OCI-LY3 (cell line): Measurements from ENCODE around the gene RBSN.

ENCODE experiments used
- H2AFZ ChIP-seq: fragments of 200-600, 300-600 bp; shearing (Covaris generic); 2 replicates; pipeline ENCODE4 v1.6.0; 2014; ENCODE audit warnings: antibody characterized with exemption, low read depth, low read length
- H3K27ac ChIP-seq: fragments of 200-600, 300-600 bp; sonication (generic); 2 replicates; pipeline ENCODE4 v1.5.1; 2014; ENCODE audit warnings: mild to moderate bottlenecking, low read length, moderate library complexity, mixed read lengths
- H3K27me3 ChIP-seq: fragments of 200-600, 300-600 bp; sonication (generic); 2 replicates; pipeline ENCODE4 v1.6.1; 2014; ENCODE audit warnings: low read depth, low read length, mixed read lengths
- H3K36me3 ChIP-seq: fragments of 200-600, 300-600 bp; sonication (generic); replicated peaks from 2 replicates; pipeline ENCODE3; 2014; ENCODE audit warnings: low read depth, low read length, mixed read lengths
- H3K4me1 ChIP-seq: fragments of 300-600, 200-600 bp; sonication (generic); 2 replicates; pipeline ENCODE4 v1.6.1; 2014; ENCODE audit warnings: low read length, mixed read lengths
- H3K4me2 ChIP-seq: fragments of 200-600, 300-600 bp; sonication (generic); 2 replicates; pipeline ENCODE4 v1.6.1; 2014; ENCODE audit warnings: low read length, mixed read lengths
- H3K4me3 ChIP-seq: fragments of 300-600, 200-600 bp; sonication (generic); 2 replicates; pipeline ENCODE4 v1.5.1; 2014; ENCODE audit warnings: antibody characterized with exemption, mild to moderate bottlenecking, low read length, moderate library complexity
- H3K79me2 ChIP-seq: fragments of 300-600, 200-600 bp; shearing (Covaris generic); 2 replicates; pipeline ENCODE4 v1.6.1; 2014; ENCODE audit warnings: mild to moderate bottlenecking, low read length, mixed read lengths
- H3K9ac ChIP-seq: fragments of 300-600, 200-600 bp; shearing (Covaris generic); 2 replicates; pipeline ENCODE4 v1.6.0; 2014; ENCODE audit warnings: mild to moderate bottlenecking, low read length, moderate library complexity
- H3K9me3 ChIP-seq: fragments of 200-600, 300-600 bp; shearing (Covaris generic); 2 replicates; pipeline ENCODE4 v1.6.1; 2014; ENCODE audit warnings: low read length, mixed read lengths; ENCODE audit not compliant: insufficient read depth
- H4K20me1 ChIP-seq: fragments of 200-600, 300-600 bp; sonication (generic); 2 replicates; pipeline ENCODE4 v1.6.1; 2016; ENCODE audit warnings: low read length, mixed read lengths; ENCODE audit not compliant: insufficient read depth
- EZH2phosphoT487 ChIP-seq: fragments of 200-600 bp; shearing (Covaris generic); IDR thresholded peaks from 2 replicates; pipeline ENCODE4 v1.6.1; 2018; ENCODE audit warnings: antibody characterized with exemption, mixed run types, low read depth
- TF ChIP-seq, protein P1 (sequence below): fragments of 200-600, 300-600 bp; sonication (generic); IDR thresholded peaks from 2 replicates; pipeline ENCODE4 v1.5.1; 2014; ENCODE audit warnings: antibody characterized with exemption, low read length, low read depth

Gene RBSN

DNA sequence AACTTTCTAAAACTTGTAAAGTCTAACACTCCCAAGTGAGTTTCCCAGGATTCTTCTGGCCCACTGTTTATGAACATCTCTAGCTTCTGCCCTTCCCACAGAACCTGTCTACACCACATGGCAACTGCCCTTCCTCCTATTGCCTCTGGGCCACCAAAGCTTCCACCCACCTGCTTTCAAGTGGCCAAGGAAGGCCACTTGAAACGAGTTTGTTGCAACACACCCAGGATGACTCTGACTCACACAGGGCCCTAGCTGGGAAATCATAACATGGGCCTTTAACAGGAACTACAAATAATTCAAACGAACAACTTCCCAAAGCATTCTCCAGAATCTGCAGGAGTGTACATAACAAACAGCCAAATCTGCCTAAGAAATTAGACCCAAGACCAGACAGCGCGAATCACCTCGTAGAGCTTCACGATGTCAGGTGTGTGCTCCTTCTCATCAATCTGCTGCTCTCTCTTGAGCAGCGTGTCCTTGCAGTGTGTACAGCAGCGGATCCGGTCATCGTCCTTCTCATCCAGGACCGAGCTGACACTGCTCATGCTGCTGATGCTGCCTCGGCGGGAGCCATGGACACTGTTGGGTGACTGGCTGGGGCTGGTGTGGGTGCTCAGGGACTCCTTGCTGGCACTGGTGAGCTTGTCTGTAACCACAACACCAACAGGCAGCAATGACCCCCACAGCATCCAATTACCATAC, 16.8 kb downstream of the RBSN start:
- Histone ChIP-seq H3K27me3 (no peaks in the 10 kb centered on the region), H3K27ac (no peak overlapping the region), H3K4me1 (no peaks in the 10 kb centered on the region), H3K9me3 (no peaks in the 10 kb centered on the region), H3K36me3 (peaks cover 85% of the 10 kb centered on the region), H3K4me3 (no peak overlapping the region), H3K9ac (no peak overlapping the region), H2AFZ (no peak overlapping the region), H3K4me2 (no peak overlapping the region), H4K20me1 (0 out of 2 replicates have a peak, but pooled peaks cover 4% of the 10 kb centered on the region), H3K79me2 (no peaks in the 10 kb centered on the region)
- TF ChIP-seq, protein P1, sequence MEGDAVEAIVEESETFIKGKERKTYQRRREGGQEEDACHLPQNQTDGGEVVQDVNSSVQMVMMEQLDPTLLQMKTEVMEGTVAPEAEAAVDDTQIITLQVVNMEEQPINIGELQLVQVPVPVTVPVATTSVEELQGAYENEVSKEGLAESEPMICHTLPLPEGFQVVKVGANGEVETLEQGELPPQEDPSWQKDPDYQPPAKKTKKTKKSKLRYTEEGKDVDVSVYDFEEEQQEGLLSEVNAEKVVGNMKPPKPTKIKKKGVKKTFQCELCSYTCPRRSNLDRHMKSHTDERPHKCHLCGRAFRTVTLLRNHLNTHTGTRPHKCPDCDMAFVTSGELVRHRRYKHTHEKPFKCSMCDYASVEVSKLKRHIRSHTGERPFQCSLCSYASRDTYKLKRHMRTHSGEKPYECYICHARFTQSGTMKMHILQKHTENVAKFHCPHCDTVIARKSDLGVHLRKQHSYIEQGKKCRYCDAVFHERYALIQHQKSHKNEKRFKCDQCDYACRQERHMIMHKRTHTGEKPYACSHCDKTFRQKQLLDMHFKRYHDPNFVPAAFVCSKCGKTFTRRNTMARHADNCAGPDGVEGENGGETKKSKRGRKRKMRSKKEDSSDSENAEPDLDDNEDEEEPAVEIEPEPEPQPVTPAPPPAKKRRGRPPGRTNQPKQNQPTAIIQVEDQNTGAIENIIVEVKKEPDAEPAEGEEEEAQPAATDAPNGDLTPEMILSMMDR, result no peak
- TF ChIP-seq EZH2phosphoT487, result no peak

DNA sequence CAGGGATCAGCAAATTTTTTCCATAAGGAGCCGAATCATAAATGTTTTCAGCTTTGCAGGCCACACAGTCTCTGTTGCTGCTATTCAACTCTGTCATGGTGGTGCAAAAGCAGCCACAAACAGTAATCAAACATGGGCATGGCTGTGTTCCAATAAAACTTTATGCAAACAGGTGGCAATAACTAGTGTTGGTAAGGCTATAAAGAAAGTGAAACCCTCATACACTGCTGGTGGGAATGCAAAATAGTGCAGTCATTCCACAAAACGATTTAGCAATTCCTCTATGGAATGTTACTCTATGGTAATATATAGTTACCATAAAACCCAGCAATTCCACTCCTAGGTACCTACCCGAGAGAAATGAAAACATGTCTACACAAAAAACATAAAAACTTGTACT, 19.9 kb downstream of the RBSN start:
- Histone ChIP-seq H3K36me3 (peaks cover 76% of the 10 kb centered on the region), H3K4me3 (no peak overlapping the region)

DNA sequence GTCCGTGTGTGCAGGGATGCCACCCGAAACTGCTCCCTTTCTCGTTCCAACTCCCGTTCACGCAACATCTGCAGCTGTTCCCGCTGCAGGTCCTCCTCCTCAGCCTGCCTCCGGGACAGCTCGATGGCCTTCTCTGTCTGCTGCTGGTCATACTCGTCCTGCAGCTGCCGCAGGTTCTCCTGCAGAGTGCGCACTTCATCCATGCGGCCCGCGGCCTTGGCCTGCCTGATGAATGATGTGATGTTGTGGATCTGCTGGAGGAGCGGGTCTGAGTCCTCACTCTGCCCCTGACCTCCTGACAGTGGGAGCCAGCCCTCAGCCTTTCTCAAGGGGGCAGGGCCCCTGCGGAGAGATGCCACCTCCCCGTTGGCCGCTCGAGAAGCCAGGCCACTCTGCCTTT, 24.4 kb downstream of the RBSN start:
- H4K20me1 ChIP-seq, result no peaks in the 10 kb centered on the region
- no peak overlapping the region for H3K27ac ChIP-seq
- H3K4me2 ChIP-seq, result no peak overlapping the region
- no peak overlapping the region for H3K9ac ChIP-seq
- no peak overlapping the region for H3K4me3 ChIP-seq
- TF ChIP-seq EZH2phosphoT487, result no peak
- TF ChIP-seq, protein P1, result no peak
- H3K27me3 ChIP-seq, result no peaks in the 10 kb centered on the region
- H3K4me1 ChIP-seq, result no peaks in the 10 kb centered on the region
- H3K79me2 ChIP-seq, result no peaks in the 10 kb centered on the region
- no peaks in the 10 kb centered on the region for H3K9me3 ChIP-seq
- peaks cover 61% of the 10 kb centered on the region for H3K36me3 ChIP-seq
- H2AFZ ChIP-seq, result no peak overlapping the region

More for the DNA sequence above, 19.9 kb downstream of the RBSN start:
- H3K4me1 ChIP-seq, result no peaks in the 10 kb centered on the region
- H2AFZ ChIP-seq, result no peak overlapping the region
- no peaks in the 10 kb centered on the region for H3K9me3 ChIP-seq
- H3K79me2 ChIP-seq, result no peaks in the 10 kb centered on the region
- no peaks in the 10 kb centered on the region for H3K27me3 ChIP-seq
- no peak overlapping the region for H3K4me2 ChIP-seq
- no peak overlapping the region for H3K27ac ChIP-seq
- no peak overlapping the region for H3K9ac ChIP-seq
- H4K20me1 ChIP-seq, result 0 out of 2 replicates have a peak, but pooled peaks cover 4% of the 10 kb centered on the region
- TF ChIP-seq, protein P1, result no peak
- TF ChIP-seq EZH2phosphoT487, result no peak

DNA sequence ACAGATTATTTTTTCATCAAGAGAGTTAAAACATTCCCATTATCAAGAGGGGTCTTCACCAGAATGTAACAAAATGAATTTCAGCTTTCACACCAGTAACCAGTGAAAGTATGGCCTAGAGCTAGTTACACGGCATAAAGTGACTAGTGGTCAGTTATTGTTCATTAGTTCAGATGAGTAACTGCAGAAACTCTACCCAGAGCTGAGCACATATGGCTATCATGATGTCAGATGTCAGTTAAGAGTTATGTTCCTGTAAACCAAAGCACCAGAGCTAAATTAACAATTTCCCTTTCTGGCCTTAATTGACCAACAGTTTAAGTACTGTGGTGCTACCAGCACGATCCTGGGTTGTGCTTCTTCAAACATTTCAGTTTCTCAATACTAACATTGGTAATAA, 27.2 kb downstream of the RBSN start:
- no peak overlapping the region for H3K4me3 ChIP-seq
- no peak overlapping the region for H3K27ac ChIP-seq
- no peaks in the 10 kb centered on the region for H3K79me2 ChIP-seq
- no peaks in the 10 kb centered on the region for H3K27me3 ChIP-seq
- H4K20me1 ChIP-seq, result 0 out of 2 replicates have a peak, but pooled peaks cover 3% of the 10 kb centered on the region
- H3K36me3 ChIP-seq, result peaks cover 39% of the 10 kb centered on the region
- no peak overlapping the region for H3K9ac ChIP-seq
- H3K4me1 ChIP-seq, result no peaks in the 10 kb centered on the region
- no peak overlapping the region for H2AFZ ChIP-seq
- H3K4me2 ChIP-seq, result no peak overlapping the region
- TF ChIP-seq EZH2phosphoT487, result no peak
- TF ChIP-seq, protein P1, result no peak
- H3K9me3 ChIP-seq, result no peaks in the 10 kb centered on the region
